NT2/D1 (cell line): ENCODE measurements around the gene MFAP5.

Experiments used
- SUZ12 ChIP-seq: IDR thresholded peaks from 2 replicates; pipeline ENCODE4 v1.6.1; 2011; ENCODE audit not compliant: insufficient read length, insufficient read depth; ENCODE audit errors: extremely low read depth
- YY1 ChIP-seq: IDR thresholded peaks from 2 replicates; pipeline ENCODE4 v1.6.1; 2011; ENCODE audit not compliant: insufficient read length, insufficient read depth

- TF ChIP-seq YY1 = no peak
- no peak for TF ChIP-seq SUZ12
These were observed 40.0 kb downstream of the MFAP5 start for GRCh38 chr12:8622646-8623045.
